Non-pigmented ciliary epithelial cell (primary cell): ENCODE results near the gene METTL24.
"Not testable (repeated sequence)": the region's sequence is repeated elsewhere in the genome, so short reads cannot be mapped to it uniquely, and the experiment has no call there.

Experiments
- DNase-seq: peaks from one replicate; pipeline ENCODE4 v3.0.0-alpha.2; 2010; ENCODE audit warnings: low read depth

METTL24 gene

GRCh38 chr6:110315207-110315868 is 42.8 kb downstream of the METTL24 start:
- no peak for DNase-seq

- DNase-seq = no peak
Measured at GRCh38 chr6:110310861-110311446, 47.2 kb downstream of the METTL24 start.

GRCh38 chr6:110309432-110309831 is 48.7 kb downstream of the METTL24 start:
- not testable (repeated sequence) for DNase-seq

- DNase-seq = no peak
Measured at GRCh38 chr6:110307368-110307767, 50.8 kb downstream of the METTL24 start.

- not testable (repeated sequence) for DNase-seq
Measured at GRCh38 chr6:110305832-110306231, 52.3 kb downstream of the METTL24 start.

- DNase-seq = not testable (repeated sequence)
Measured at GRCh38 chr6:110303692-110304091, 54.5 kb downstream of the METTL24 start.

- DNase-seq = no peak
Measured at GRCh38 chr6:110298916-110299315, 59.2 kb downstream of the METTL24 start.

- DNase-seq = no peak
Measured at GRCh38 chr6:110298411-110298810, 59.7 kb downstream of the METTL24 start.

- DNase-seq = no peak
Measured at GRCh38 chr6:110296241-110297025, 61.7 kb downstream of the METTL24 start.

- no peak for DNase-seq
Measured at GRCh38 chr6:110295451-110296165, 62.5 kb downstream of the METTL24 start.

- no peak for DNase-seq
Measured at GRCh38 chr6:110287462-110288341, 70.4 kb downstream of the METTL24 start.

- DNase-seq = no peak
Measured at GRCh38 chr6:110285306-110286060, 72.7 kb downstream of the METTL24 start.

- DNase-seq = no peak
Measured at GRCh38 chr6:110284855-110285254, 73.3 kb downstream of the METTL24 start.

GRCh38 chr6:110283657-110284056 is 74.5 kb downstream of the METTL24 start:
- no peak for DNase-seq

- DNase-seq = no peak
Measured at GRCh38 chr6:110282412-110282811, 75.7 kb downstream of the METTL24 start.

- DNase-seq = no peak
Measured at GRCh38 chr6:110277100-110277665, 81.0 kb downstream of the METTL24 start.

- not testable (repeated sequence) for DNase-seq
Measured at GRCh38 chr6:110272781-110273180, 85.4 kb downstream of the METTL24 start.

GRCh38 chr6:110271732-110272022 is 86.5 kb downstream of the METTL24 start:
- DNase-seq = no peak

- no peak for DNase-seq
Measured at GRCh38 chr6:110270165-110270564, 88.0 kb downstream of the METTL24 start.

- no peak for DNase-seq
Measured at GRCh38 chr6:110269623-110270022, 88.5 kb downstream of the METTL24 start.

- DNase-seq = no peak
Measured at GRCh38 chr6:110266996-110267395, 91.2 kb downstream of the METTL24 start.
